ENCODE results near the gene ORM2. TPM values are rescaled to one million over a fixed set of nuclear protein-coding genes. Genes with fewer than 3 reads are reported as not detected.
"Not testable (repeated sequence)": the region's sequence is repeated elsewhere in the genome, so short reads cannot be mapped to it uniquely, and the experiment has no call there.

ORM2 gene
- total RNA-seq, 2 experiments from 2014 or later = not detected

DNA sequence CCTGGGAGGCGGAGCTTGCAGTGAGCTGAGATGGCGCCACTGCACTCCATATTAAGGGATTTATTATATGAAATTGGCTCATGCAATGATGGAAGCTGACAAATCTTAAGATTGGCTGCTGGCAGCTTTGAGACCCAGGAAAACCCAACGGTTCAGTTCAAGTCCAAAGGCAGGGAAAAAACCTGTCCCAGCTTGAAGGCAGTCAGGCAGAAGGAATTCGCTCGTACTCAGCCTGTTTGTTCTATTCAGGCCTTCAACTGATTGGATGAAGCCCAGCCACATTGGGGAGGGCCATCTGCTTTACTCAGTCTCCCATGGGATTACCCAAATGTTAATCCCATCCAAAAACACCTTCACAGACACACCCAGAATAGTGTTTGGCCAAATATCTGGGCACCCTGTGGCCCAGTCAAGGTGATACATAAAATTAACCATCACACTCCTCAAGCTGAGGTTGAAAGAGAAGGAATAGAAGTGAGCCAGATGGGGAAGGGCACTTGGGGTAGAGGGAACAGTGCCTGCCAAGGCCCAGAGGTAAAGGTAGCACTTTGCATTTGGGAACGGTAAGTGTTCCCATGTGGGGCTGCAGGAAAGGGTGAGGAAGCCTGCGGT lies 15.3 kb upstream of the ORM2 start:
- Mint-ChIP-seq H3K9me3 (no peaks in the 10 kb centered on the region), H3K36me3 (no peaks in the 10 kb centered on the region), H3K27me3 (peaks cover 2% of the 10 kb centered on the region), H3K4me1 (peaks cover 5% of the 10 kb centered on the region), H3K4me3 (no peak overlapping the region), H3K27ac (no peak overlapping the region)
- POLR2A ChIA-PET = interaction anchor here (0.6 kb wide), 1 partner anchor 241 kb away, joined by 7 read pairs; no protein-coding TSS in a partner anchor
- ATAC-seq (ENCODE audit: low read depth) (no peak), DNase-seq (no peak)

DNA sequence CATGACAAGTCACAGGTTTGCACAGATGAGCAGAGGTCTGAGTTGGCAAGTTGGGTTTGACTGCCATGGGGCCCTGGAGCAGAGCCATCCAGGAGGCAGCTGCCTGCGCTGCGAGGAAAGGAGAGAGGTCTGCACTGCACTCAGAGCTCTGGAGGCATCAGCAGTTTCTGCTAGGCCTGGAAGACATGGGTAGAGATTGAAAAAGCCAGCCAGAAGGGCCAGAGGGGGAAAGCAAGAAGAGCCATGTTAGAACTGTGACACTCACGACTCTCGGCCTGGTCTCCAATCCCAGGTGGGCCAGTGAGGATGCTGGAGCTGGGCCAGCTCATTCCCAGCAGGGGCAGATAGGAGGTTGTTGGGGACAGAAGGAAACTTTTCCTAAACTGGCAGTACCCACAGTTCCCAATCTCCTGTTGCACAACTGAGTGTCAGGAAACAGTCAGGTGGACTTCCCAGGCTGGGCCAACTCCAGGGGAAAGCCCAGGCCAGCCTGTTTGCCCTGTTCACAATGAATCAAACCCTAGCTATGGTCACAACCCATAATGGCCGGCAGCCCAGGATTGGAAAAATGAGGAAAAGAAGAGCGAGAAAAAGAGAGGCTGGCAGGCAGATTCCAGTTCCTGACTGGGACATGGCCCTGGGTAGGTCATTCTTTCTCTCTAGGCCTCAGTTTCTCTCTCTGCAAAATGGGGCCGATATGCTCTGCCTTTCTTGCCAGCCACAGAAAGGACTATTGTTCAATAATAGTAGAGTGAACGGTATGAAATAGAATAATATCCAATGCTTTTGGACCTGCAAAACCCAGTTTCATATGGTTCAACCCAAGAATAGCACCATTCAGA lies 14.6 kb upstream of the ORM2 start:
- H3K4me1 Mint-ChIP-seq = peaks cover 5% of the 10 kb centered on the region
- DNase-seq (no peak), ATAC-seq (ENCODE audit: low read depth) (no peak)
- H3K27ac Mint-ChIP-seq = no peak overlapping the region
- peaks cover 2% of the 10 kb centered on the region for H3K27me3 Mint-ChIP-seq
- POLR2A ChIA-PET = interaction anchor here (0.6 kb wide), 1 partner anchor 242 kb away, joined by 7 read pairs; no protein-coding TSS in a partner anchor
- no peaks in the 10 kb centered on the region for H3K9me3 Mint-ChIP-seq
- no peaks in the 10 kb centered on the region for H3K36me3 Mint-ChIP-seq
- H3K4me3 Mint-ChIP-seq = no peak overlapping the region

DNA sequence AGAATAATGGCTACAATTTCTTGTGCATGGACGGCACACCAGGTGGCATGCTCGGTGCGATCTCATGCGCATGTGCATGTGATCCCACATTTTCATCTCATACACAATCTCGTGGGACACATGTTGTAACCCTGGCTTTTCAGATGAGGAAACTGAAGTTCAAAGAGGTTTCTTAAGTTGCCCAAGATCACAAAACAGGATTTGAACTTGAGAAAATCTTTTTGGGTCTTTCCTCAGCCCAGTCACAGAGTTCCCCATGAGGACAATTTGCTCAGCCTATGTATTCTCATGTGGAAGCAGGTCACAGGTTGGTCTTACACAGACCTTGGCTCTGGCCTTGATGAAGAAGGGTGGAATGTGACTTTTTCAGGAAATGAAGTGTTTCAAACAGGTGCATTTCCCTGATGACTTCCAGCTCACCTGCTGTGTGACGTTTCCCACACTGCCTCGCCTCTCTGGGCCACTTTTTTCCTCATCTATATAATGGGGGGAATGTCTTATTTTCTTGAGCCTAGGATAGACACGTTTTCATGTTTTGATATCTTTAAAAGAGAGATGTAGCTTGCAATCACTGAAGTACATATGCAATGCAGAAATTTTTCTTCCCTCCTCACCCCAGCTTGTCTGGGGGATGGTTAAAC lies 13.8 kb upstream of the ORM2 start:
- H3K4me1 Mint-ChIP-seq = peaks cover 5% of the 10 kb centered on the region
- POLR2A ChIA-PET = no interaction called here
- H3K4me3 Mint-ChIP-seq = no peak overlapping the region
- ATAC-seq (ENCODE audit: low read depth) (no peak), DNase-seq (no peak)
- no peak overlapping the region for H3K27ac Mint-ChIP-seq
- no peaks in the 10 kb centered on the region for H3K9me3 Mint-ChIP-seq
- H3K27me3 Mint-ChIP-seq = peaks cover 2% of the 10 kb centered on the region
- H3K36me3 Mint-ChIP-seq = no peaks in the 10 kb centered on the region

GRCh38 chr9:114316605-114317230 lies 13.0 kb upstream of the ORM2 start:
- Mint-ChIP-seq H3K27me3 (peaks cover 2% of the 10 kb centered on the region), H3K4me1 (peaks cover 5% of the 10 kb centered on the region), H3K36me3 (no peaks in the 10 kb centered on the region), H3K27ac (no peak overlapping the region), H3K9me3 (no peaks in the 10 kb centered on the region), H3K4me3 (no peak overlapping the region)
- ATAC-seq (ENCODE audit: low read depth) = no peak
- DNase-seq = no peak
- POLR2A ChIA-PET = no interaction called here

GRCh38 chr9:114317665-114318357 lies 11.9 kb upstream of the ORM2 start:
- no peak for DNase-seq

DNA sequence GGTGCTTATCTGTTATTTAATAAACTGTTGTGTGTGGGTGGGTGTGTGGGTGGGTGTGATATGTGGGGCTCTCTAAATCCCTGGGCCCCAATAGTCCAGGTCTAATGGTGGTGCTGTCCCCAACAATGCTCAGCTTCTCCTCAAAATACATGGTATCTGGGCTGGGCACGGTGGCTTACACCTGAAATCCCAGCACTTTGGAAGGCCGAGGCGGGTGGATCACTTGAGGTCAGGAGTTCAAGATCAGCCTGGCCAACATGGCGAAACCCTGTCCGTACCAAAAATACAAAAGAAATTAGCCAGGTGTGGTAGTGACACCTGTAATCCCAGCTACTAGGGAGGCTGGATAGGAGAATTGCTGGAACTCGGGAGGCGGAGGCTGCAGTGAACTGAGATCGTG lies 11.3 kb upstream of the ORM2 start:
- no peaks in the 10 kb centered on the region for H3K36me3 Mint-ChIP-seq
- peaks cover 5% of the 10 kb centered on the region for H3K4me1 Mint-ChIP-seq
- POLR2A ChIA-PET = no interaction called here
- H3K9me3 Mint-ChIP-seq = no peaks in the 10 kb centered on the region
- DNase-seq = no peak
- ATAC-seq (ENCODE audit: low read depth) = no peak
- H3K27me3 Mint-ChIP-seq = peaks cover 2% of the 10 kb centered on the region
- H3K27ac Mint-ChIP-seq = no peak overlapping the region
- H3K4me3 Mint-ChIP-seq = no peak overlapping the region

More at GRCh38 chr9:114317665-114318357, 11.9 kb upstream of the ORM2 start:
- Mint-ChIP-seq H3K36me3 (no peaks in the 10 kb centered on the region), H3K4me1 (peaks cover 5% of the 10 kb centered on the region), H3K9me3 (no peaks in the 10 kb centered on the region), H3K27ac (no peak overlapping the region), H3K27me3 (peaks cover 2% of the 10 kb centered on the region), H3K4me3 (no peak overlapping the region)
- POLR2A ChIA-PET = no interaction called here
- ATAC-seq (ENCODE audit: low read depth) = no peak

DNA sequence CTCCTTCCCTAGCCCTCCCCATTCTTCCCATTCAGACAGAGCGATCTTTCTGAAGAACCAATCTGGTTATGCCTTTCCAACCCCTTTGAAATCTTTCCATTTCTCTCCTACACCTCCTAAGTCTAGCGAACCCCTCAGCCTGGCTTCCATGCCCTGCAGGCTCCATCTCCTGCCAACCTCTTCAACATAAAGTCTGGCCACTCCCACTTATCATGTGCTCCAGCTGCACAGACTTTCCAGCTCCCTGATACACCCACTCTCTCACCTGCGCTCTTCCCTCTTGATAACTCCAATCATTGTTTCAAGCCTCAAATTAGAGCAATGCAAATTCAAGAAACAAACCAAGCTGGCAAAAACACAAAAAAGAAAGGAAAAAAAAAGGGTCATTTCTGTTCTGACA lies 10.5 kb upstream of the ORM2 start:
- DNase-seq (no peak), ATAC-seq (ENCODE audit: low read depth) (no peak)
- POLR2A ChIA-PET = no interaction called here
- Mint-ChIP-seq H3K4me1 (peaks cover 5% of the 10 kb centered on the region), H3K4me3 (no peak overlapping the region), H3K27ac (no peak overlapping the region), H3K9me3 (no peaks in the 10 kb centered on the region), H3K27me3 (peaks cover 2% of the 10 kb centered on the region), H3K36me3 (no peaks in the 10 kb centered on the region)

- H3K4me1 Mint-ChIP-seq; ATAC-seq (ENCODE audit: low read depth); DNase-seq; H3K9me3 Mint-ChIP-seq; H3K27ac Mint-ChIP-seq; H3K27me3 Mint-ChIP-seq; H3K4me3 Mint-ChIP-seq; H3K36me3 Mint-ChIP-seq: not testable (repeated sequence)
- POLR2A ChIA-PET = interaction anchor here (0.7 kb wide), 1 partner anchor 639 kb away, joined by 3 read pairs; no protein-coding TSS in a partner anchor
These were observed 9.0 kb upstream of the ORM2 start for GRCh38 chr9:114320710-114321109.

GRCh38 chr9:114321759-114322158 lies 7.9 kb upstream of the ORM2 start:
- Mint-ChIP-seq H3K9me3 (no peaks in the 10 kb centered on the region), H3K4me3 (no peak overlapping the region), H3K27ac (no peak overlapping the region), H3K27me3 (peaks cover 2% of the 10 kb centered on the region), H3K36me3 (no peaks in the 10 kb centered on the region), H3K4me1 (peaks cover 5% of the 10 kb centered on the region)
- POLR2A ChIA-PET = no interaction called here
- no peak for DNase-seq
- no peak for ATAC-seq (ENCODE audit: low read depth)

GRCh38 chr9:114322160-114322818 lies 7.4 kb upstream of the ORM2 start:
- ATAC-seq (ENCODE audit: low read depth); H3K36me3 Mint-ChIP-seq; H3K4me3 Mint-ChIP-seq; H3K27me3 Mint-ChIP-seq; H3K9me3 Mint-ChIP-seq; H3K27ac Mint-ChIP-seq; POLR2A ChIA-PET; H3K4me1 Mint-ChIP-seq; DNase-seq: not testable (repeated sequence)

- H3K27me3 Mint-ChIP-seq, POLR2A ChIA-PET, H3K4me1 Mint-ChIP-seq, H3K4me3 Mint-ChIP-seq, H3K36me3 Mint-ChIP-seq, DNase-seq, H3K27ac Mint-ChIP-seq, H3K9me3 Mint-ChIP-seq: not testable (repeated sequence)
- ATAC-seq (ENCODE audit: low read depth) = peak; percentile 13
These were observed 6.7 kb upstream of the ORM2 start, which contains the start of gene ORM1 for GRCh38 chr9:114322831-114323531. TSS of gene ORM1 (plus strand) at chr9:114323098. CDS start at chr9:114323134, 36 bp downstream.

DNA sequence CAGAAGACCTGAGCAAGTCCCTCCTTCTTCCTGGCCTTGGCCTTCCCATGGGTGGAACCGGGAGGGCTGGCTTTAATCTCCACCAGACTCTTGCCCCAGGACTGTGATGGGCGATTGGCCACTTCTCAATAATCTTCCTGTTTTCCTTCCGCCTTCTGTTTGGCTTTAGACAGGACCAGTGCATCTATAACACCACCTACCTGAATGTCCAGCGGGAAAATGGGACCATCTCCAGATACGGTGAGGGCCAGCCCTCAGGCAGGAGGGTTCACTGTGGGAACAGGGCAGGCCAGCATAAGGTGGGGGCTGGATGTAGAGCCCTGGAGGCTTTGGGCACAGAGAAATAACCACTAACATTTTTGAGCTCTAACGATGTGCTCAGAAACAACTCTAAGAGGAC lies 5.8 kb upstream of the ORM2 start:
- ATAC-seq (ENCODE audit: low read depth); H3K4me1 Mint-ChIP-seq; H3K4me3 Mint-ChIP-seq; H3K27ac Mint-ChIP-seq; DNase-seq; H3K36me3 Mint-ChIP-seq; POLR2A ChIA-PET; H3K9me3 Mint-ChIP-seq; H3K27me3 Mint-ChIP-seq: not testable (repeated sequence)

Measured in activated naive CD8-positive, alpha-beta T cell treated with anti-CD3 and anti-CD28 coated beads, Interleukin-2, amount 10 ng/mL, durations not matched to agents 7 days and 5 days (primary cell).